Measurements from ENCODE around the gene MPO.
A peak's percentile ranks its signal among the peaks of the same experiment; 100 is the strongest.

MPO gene, protein sequence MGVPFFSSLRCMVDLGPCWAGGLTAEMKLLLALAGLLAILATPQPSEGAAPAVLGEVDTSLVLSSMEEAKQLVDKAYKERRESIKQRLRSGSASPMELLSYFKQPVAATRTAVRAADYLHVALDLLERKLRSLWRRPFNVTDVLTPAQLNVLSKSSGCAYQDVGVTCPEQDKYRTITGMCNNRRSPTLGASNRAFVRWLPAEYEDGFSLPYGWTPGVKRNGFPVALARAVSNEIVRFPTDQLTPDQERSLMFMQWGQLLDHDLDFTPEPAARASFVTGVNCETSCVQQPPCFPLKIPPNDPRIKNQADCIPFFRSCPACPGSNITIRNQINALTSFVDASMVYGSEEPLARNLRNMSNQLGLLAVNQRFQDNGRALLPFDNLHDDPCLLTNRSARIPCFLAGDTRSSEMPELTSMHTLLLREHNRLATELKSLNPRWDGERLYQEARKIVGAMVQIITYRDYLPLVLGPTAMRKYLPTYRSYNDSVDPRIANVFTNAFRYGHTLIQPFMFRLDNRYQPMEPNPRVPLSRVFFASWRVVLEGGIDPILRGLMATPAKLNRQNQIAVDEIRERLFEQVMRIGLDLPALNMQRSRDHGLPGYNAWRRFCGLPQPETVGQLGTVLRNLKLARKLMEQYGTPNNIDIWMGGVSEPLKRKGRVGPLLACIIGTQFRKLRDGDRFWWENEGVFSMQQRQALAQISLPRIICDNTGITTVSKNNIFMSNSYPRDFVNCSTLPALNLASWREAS

DNA sequence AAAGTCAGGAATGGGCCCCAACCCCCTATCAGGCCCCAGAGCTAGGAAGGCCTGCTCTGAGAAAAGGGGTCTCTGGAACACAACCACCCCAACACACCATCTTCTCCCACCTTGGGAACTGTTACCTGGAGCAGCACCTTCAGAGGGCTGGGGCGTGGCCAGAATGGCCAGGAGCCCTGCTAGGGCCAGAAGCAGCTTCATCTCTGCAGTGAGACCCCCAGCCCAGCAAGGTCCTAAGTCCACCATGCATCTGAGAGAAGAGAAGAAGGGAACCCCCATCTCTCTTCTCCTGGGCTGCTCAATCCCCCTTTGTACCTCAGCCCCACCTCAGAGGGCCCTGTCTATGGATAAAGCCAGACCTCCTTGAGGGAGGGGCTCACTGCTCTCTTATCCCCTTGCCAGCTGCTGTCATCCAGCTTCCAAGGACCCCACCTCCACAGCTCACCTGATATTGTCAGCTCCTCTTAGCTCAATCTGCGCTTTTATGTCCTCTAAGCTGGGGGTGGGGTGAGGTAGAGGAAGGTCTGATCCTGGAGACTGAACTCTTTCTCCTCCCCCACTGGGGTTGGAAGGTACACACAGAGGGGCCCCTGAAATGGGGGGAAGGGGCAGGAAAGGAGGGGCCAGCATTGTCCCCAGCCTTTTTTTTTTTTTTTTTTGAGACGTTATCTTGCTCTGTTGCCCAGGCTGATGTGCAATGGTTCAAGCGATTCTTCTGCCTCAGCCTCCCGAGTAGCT is at the start of gene MPO:
TSS of gene MPO (minus strand) at position 456 of the 738 bp plus-strand sequence. CDS start at position 279, 177 bp downstream.
- no peak for DNase-seq

DNA sequence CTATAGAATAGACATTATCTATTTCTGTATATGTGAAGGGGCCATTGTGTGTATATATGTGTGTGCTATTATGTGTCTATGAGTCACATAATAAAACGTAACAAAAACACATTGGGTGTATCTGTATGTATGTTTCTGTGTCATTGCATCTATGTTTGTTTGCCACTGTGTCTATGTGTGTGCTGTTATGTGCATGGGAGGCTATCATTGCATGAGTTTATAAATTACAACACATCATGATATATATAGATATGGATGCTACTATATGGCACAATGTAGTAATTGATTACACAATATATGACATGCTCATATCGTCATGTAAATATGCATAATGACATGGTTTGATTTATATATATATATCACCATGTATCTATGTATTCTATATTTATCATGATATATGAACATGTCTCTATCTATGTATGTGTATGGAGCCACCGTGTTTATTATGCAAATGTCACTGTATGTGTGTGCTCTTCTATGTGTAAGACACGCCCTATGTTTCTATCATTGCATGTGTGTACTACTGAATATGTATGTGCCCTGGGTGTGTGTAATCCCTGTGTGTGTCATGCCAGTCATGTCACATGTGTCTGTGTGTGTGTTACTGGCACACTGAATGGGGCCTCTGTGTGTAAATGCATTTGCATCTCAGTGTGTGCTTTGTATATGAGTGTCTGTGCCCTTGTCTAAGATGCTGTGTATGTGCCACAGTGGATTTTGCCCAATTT is 49.2 kb upstream of the MPO start:
- DNase-seq: peak in 1 of 4 experiments; percentile 13

DNA sequence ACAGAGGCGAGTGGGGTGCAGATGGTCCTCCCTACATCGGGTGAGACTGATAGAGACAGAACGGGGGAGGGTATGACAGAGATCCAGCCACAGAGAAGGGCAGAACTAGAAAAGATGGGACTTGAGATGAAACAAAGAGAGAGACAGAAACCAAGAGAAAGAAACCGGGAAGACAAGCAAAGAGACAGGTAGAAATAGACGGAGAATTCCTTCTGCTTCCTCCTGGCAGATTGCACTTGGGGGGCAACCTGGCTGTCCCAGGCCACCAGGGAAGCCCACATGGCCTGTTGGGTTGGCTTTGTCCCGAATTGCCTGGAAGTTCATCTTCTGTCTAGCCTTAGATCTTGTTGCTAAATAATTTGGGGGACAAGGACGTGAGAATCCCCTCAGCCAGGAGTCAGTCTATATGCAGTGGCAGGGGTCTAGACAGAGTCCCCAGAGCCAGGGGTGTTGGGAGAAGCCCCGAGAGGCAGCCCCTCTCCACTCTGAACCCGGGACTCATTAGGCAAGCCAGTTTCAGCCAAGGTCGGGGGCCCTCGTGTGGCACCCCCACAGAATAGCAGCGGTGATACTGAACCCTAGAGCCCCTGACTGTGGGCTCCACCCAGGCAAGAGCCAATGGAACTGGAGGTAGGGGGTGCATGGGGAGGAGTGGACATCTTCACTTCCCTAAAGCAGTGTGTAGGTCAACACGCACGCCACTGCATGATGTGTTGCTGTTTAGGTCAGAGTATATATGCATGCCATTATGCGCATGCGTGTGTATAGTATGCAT is 48.5 kb upstream of the MPO start:
- peak; percentile 37 to 63 (median 58) for DNase-seq

DNA sequence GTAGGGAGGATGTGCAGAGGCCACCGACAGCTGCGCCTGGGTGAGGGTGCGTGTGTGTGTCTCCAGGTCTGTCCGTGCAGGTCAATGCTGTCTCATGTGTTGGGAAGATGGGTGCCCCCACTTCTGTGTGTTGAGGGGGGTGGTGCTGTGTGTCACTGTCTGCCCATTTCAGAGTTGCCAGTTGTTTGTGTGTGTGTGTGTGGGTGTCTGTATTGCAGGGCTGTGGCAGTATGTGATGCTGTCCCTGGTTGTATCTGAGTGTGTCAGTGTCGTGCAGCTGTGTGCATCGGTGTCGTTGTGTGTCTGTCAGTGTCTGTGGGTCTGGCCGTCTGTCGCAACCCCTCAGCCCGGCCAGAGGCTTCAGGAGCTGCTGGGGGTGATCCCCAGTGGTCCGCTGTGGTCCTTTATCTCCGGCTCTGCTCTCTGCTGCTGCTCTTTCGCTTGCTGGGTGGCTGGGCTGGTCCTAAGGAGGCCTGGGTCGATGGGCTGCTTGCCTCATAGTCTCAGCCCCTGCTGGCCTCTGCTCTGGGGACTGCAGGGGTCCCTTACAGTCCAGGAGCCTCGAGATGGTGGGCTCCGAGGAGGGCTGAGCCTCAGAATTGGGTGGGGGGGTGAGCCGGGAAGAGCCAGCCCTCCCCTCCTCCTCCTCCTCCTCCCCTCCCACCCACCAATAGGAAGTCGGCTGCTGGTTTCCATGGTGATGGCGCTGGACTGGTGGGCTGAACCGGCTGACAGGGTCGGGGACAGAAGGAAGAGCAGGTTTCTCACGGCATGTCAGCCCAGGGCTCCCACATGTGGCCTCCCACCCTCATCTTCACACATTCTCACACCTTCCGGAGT is 47.7 kb upstream of the MPO start, which contains the start of gene TSPOAP1:
TSS of gene TSPOAP1 (minus strand) at position 601 of the 840 bp plus-strand sequence. CDS start 875 bp downstream, outside the sequence.
- peak; percentile 42 to 53 (median 46) for DNase-seq

DNA sequence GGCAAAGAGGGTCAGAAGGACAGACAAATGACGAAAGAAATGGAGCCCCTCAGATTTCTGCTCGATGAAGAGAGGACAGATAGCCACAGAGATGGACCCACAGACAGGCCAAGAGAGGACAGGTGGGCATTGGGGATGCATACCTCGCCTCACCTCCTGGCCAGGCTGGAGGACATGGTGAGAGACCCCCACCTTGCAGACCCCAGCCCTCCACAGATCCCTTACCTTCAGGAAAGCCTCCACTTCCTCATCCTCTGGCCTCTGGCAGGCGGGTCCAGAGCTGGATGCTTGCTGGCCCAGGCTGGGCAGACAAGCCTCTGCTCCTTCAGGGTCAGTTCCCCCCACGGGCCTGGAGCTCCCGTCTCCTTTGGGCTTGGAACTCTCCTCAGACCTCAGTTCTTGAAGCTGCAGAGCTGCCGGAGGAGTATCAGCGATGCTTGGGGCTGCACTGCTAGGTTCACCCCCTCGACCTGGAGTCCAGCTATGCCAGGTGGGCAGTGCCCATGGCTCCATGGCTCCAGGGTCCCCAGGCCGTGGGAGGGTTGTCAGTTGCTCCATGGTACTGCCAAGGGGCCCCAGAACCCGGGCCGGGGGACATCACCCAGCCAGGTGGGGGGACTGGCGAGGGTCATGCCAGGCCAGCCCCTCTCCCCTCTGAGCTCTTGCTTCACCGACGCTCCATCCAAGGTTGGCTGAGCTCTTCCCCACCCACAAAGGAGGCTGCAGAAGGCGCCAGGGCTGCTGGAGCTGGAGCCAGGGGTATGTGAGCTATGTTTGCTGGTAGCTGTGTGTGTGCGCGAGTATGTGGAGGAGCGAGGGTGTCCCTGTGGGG is 46.8 kb upstream of the MPO start:
- DNase-seq: peak in 2 of 4 experiments; percentile 27 to 33

DNA sequence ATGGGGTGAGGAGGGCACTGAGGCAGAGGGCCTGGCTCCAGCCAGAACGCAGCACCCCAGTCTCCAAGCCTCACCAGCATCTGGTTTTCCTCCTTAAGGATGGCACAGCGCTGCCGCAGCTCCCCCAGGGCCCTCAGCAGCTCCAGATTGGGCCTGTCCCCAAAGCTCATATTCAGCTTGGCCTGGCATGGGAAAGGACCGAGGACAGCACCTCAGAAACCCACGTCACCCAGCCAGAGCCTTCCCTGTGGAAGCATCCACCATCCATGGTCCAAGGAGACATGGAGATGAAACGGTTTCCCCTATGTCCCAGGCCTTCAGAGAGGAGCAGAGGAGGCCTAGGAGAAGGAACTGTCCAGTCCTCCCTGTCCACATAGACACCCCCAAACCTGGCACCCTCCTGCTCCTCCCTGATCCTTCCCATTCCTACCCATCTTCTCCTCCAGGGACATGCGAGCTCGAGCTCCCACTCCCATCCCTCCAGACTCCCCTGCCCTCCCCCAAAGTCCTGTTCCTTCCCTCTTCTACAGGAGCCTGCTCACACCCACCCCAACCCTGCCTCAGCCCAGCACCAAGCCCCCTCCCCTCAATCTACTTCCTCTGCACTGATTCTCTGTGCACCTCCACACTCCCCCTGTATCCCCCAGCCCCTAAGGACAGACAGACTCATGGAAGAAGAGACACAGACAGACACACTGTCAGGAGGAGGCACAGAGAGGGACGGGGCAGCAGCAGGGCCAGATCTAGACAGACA is 46.1 kb upstream of the MPO start:
- no peak for DNase-seq

DNA sequence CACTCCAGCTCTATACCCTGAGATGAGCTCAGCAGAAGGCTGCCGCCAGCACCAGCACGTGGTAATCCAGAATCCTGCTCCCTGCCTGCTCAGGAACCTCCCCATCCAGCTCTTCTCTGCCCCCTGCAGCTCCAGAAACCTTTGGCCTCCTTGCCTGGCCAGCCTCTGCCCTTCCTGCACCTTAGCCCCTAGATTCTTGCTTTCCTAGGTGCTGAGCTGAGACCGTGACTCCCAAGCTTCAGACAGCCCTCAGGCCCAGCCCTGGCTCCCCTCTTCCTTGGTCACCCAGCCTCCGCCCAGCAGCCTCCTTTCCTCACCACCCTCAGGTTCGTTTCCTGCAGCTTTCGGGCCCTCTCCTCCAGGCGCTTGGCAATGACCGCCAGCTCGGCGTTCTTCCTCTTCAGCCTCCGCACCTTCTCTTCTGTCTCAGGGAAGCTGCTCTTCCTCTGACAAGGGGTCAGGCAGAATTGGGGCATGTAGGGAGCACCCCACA is 45.3 kb upstream of the MPO start:
- DNase-seq: no peak

DNA sequence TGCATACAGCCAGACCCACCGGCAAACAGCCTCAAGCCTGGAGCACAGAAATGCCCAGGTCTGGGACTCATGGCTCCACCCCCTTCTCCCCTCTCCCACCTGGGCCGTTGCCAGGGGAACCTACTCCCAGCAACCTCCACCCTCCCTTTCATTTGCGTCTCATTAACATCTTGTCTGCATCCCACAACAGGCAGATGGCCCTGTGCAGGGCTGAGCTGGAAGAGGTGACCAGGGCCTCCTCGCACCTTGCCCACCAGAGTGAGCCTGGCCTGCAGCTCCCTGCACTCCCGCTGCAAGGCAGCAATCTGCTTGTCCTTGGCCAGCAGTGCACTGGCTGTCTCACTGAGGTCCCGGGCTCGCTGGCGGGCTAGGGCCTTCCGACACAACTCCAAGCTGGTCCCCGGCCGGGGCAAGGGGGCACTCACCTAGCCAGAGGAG is 44.6 kb upstream of the MPO start:
- no peak for DNase-seq

DNA sequence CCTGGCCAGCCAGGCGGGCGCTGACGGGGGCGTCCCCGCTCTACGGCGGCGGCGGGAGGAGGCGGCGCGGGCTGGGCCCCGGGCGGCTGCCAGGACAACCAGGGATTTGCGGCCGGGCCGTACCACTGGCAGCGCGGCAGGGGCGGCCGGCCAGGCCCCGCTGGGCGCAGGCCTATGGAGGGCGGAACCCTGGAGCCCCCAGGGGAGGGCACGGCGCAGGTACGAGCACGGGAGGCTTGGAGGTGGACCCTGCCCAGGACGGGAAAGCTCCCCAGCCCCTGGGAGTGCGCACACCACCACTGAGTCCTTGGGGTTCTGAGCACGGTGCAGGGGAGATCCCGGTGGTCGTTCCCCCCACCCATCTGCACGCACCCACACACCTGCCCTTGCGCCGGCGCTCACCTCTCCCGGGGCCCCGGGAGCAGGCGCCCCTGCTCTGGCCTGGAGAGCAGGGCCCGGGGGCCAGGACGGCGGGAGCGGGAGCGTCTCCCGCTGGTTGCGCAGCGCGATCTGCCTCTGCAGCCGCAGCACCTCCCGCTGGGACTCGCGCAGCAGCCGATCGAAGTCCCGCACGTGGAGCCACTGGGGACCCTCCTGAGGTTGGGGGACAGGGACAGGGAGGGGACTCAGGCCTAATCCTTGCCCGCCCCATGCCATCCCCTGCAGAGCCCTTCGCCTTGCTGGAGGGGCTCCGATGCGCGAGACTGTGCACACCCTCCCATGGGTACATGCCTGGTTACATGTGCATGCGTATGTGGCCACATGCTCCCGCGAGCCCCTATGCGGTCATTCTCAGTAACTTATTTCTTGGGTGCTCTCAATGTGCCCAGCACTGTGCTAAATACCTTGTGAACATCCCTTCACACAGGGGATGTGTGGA is 43.9 kb upstream of the MPO start:
- DNase-seq: no peak

DNA sequence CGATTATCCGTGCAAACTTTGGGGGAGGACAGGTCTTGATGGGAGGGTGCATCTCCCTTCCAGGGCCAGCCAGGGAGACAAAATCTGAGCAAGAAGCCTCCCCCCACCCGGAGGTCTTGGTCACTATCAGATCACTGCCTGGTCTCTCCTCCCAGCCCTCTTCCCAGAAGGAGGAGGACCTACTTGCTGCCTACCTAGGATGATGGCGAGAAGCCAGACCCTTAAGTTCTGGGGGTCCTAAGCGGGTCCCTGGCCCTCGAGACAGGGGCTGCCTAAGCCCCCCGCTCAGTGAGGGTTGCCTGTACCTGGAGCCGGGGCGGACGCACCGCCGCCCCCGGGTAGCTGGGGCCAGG is 43.3 kb upstream of the MPO start:
- no peak for DNase-seq

DNA sequence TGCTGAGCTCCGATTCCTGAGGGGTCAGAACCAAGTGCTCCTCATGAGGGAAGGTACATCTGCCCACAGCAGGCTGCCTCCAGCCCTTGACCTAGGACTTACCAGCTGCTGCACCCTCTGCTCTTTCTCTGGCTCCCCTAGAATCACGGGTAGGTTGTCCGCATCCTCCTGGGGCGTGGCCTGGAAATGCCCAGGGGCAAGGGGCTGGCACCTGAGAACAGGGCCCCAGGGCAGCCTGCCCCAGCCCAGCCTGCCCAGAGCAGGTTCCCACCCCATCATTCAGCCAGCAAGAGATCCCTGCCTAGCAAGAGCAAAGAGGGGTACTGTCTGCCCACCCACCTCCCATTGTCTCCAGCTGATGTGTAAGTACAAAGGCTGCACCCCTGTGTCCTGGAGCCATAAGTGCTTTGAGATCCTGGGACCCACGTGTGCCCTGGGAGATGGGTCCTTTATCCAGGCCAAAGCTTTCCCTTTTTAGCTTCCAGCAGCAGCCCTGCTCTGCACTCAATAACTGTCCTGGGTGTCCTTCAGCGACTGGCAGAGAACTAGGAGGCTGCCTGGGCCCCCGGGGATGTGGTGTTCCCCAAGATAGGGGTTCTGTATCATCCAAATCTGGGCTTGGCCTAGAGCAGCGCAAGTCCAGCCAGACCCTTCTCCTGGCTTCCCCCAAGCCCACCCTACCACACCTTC is 42.8 kb upstream of the MPO start:
- no peak for DNase-seq

DNA sequence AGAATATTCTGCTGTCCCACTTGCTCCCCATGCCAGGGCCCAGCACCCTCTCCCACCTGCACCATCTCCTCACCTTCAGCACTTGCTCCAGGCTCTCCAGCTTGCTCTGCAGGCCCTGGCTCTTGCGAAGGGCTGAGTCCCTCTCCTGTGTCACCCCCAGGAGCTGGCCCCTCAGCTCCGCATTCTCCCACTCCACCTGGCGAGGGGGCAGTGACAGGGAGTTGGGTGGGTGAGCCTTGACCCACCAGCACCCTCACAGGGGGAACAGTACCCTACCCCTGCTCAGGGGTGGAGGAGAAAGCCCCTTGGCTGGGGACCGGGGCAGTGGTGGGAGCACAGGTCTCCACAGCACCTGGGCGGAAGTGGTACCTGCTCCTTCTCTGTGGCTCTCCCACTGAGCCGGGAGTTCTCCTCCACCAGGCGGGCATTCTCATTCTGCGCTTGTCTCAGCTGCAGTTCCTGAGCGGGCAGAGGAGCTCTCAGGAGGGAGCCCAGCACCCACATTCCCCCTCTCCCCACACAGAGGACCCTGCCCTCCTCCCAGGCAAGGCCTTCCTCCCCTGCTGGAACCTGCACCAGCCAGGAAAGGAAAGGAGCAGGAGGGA is 41.9 kb upstream of the MPO start:
- DNase-seq: no peak

DNA sequence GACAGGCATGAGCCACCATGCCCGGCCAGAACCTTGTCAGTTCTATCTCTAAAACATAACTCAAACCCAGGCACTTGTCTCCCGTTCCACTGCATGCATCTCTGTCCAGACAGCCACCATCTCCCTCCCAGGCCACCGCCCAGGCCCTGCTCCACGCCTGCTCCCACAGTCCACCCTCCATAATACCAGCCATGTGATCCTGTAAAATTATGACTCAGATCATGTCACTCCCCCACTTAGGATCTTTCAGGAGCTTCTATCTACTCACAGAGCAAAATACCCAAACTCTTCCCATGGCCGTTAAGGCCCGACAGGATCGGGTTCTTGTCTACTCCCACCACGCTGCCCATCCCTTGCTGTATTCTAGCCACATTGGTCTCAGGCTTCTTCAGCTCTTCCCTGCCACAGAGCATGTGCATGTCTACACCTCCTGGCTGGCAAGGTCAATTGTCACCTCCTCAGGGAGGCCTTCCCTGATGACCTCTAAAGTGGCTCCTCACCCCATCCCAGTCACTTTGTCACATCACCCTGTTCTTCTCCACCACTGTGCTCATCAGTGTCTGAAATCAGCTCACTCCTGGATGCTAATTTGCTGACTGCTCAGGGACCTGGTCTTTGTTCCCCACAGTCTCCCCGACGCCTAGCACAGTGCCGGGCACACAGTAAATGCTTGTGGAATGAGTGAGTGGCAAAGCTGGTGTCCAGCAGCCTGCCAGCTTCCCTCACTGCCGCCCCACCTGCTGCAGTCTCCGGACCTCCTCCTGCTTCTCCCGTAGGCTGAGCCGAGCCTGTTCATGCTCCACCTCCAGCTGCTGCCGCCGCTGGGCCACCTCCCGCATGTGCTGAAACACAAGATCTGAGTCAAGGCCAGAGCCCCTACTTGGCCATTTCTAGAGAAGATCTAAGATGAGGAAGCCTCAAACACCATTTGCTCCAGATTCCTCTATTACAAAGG is 41.1 kb upstream of the MPO start:
- no peak for DNase-seq

DNA sequence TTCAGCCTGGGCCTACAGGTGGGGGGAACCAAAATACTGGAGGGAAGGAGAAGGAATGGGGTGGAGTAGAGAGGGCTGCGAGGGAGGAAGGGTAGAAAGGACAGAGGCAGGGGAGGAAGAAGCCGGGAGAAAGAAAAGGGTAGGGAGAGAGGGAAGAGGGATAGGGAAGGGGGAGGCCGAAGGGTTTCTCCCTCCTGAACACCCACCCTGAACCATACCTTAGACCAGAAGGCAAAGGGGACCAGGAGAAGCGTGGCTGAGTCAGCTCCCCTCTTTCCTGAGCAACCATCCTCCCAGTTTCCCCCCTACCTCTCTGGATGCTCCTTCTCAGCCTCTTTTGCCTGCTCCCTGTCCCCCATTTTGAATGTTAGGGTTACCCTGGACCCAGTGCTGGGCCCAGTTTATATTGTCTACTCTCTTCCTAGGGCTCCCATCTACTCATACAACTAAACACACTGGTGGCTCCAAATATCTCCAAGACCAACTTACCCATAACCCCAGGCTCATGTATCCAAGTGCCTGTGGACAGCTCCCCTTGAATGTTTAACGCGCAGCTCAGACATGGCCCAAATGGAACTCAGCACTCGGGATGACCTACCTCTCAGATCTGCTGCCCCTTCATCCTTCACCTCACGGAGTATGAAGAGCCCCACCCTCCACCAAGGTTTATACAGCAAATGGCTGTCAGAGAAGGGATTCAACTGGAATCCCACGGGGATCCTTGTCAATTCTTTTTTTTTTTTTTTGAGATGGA is 40.0 kb upstream of the MPO start:
- no peak for DNase-seq

DNA sequence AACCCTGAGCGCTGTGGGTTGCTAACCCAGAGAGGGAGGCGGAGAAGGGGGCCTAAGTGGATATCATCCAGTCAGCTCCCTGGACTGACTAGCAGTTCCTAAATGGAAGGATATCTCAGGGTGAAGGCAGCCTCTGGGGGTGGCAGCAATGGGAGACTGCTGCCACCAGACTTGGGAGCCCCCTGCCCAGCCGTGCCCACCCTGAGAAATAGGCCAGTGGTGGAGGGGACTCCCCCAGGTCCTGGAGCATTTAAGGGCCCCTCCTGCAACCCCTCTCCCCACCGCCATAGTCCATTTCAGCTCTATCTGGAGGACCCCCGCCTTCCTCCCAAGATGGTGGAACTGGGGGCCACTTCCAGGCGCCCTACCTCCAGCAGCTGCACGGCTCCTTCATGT is 39.4 kb upstream of the MPO start:
- no peak for DNase-seq
